ENCODE results near the gene MSRB3. TPM values are rescaled to one million over a fixed set of nuclear protein-coding genes. Genes with fewer than 3 reads are reported as not detected.

MSRB3 gene
- polyA plus RNA-seq, 1 of the 3 experiments (the other 2 are of a cell fraction), result 24.3 TPM

DNA sequence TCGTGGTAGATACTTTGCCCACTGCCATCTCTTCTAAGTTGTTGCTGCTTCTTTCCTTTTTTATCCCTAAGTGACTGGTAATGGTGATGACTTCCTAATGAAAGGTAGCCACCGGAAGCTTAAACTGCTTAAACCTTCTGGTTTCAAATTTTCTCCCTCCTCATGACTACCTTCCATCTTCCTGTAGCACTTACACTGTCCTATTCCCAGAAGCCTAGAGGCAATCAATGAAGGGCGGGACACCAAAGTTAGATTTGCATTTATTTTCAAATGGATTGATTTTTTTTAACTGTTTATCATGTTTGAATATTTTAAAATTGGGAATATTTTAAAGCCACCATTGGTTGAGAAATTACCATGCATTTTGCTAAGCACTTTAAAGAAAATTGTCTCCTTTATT lies 64.7 kb downstream of the MSRB3 start (continued):
- TF ChIP-seq ZBTB33 (IDR thresholded peaks at IDR 0.05; ENCODE audit: borderline replicate concordance, low read depth) (no peak), ELF1 (IDR thresholded peaks at IDR 0.05) (no peak)

GRCh38 chr12:65343801-65344200 lies 65.3 kb downstream of the MSRB3 start:
- no peaks in the 10 kb centered on the region for H3K9me2 ChIP-seq
- H3K4me3 ChIP-seq (ENCODE audit: low read depth in 2 of 2, low read length in 1 of 2), result no peak overlapping the region
- no peaks in the 10 kb centered on the region for H3K79me2 ChIP-seq (ENCODE audit: insufficient read depth)
- POLR2A ChIA-PET, result no interaction called here
- peaks cover 25% of the 10 kb centered on the region for H3F3A ChIP-seq (replicated peaks; ENCODE audit: insufficient read depth)
- peaks cover 0 to 20% of the 10 kb centered on the region in 2 experiments for H3K36me3 ChIP-seq (replicated peaks in 1 of 2; ENCODE audit: control insufficient read depth in 1 of 2, insufficient read depth in 2 of 2, low read length in 1 of 2)
- CTCF ChIA-PET, result no interaction called here
- H4K20me1 ChIP-seq (ENCODE audit: insufficient read depth), result no peaks in the 10 kb centered on the region
- H3K27ac ChIP-seq (ENCODE audit: low read depth in 2 of 2, low read length in 1 of 2), result no peak overlapping the region
- DNase-seq, result no peak
- no peaks in the 10 kb centered on the region for H3K27me3 ChIP-seq (ENCODE audit: insufficient read depth)
- 37% methylated on average over 1 of the region's 1 CpG for WGBS (ENCODE audit: low lambda C conversion rate)
- no peaks in the 10 kb centered on the region; the same call in 1 of the 2 replicates for H3K9me3 ChIP-seq
- no peak overlapping the region for H3K4me2 ChIP-seq
- H3K9ac ChIP-seq, result no peak overlapping the region
- TF ChIP-seq RAD21 (IDR thresholded peaks at IDR 0.05; ENCODE audit: low read length) (no peak), NFIC (IDR thresholded peaks at IDR 0.05; ENCODE audit: borderline replicate concordance) (no peak), TAF1 (IDR thresholded peaks at IDR 0.05; ENCODE audit: borderline replicate concordance, low read depth, low read length) (no peak), TCF12 (IDR thresholded peaks at IDR 0.05) (no peak), RFX5 (IDR thresholded peaks at IDR 0.05; ENCODE audit: low read length) (no peak), EP300 (IDR thresholded peaks at IDR 0.05; ENCODE audit: borderline replicate concordance in 1 of 2, low read depth in 1 of 2, low read length in 1 of 2) (no peak), RCOR1 (IDR thresholded peaks at IDR 0.05; ENCODE audit: low read length) (no peak), EZH2phosphoT487 (IDR thresholded peaks at IDR 0.05; ENCODE audit: borderline replicate concordance, low read depth) (no peak), SMC3 (IDR thresholded peaks at IDR 0.05; ENCODE audit: low read depth, low read length) (no peak), ZBTB33 (IDR thresholded peaks at IDR 0.05; ENCODE audit: borderline replicate concordance, low read depth) (no peak), REST (IDR thresholded peaks at IDR 0.05; ENCODE audit: low read depth, low read length) (no peak), JUND (IDR thresholded peaks at IDR 0.05) (no peak), SIN3A (IDR thresholded peaks at IDR 0.05; ENCODE audit: borderline replicate concordance, low read depth, low read length) (no peak), TEAD4 (IDR thresholded peaks at IDR 0.05; ENCODE audit: borderline replicate concordance, insufficient read depth) (no peak), NRF1 (IDR thresholded peaks at IDR 0.05; ENCODE audit: low read depth, low read length) (no peak), GATA2 (CRISPR knock-in tag; IDR thresholded peaks at IDR 0.05) (no peak)
- TF ChIP-seq, protein P1, sequence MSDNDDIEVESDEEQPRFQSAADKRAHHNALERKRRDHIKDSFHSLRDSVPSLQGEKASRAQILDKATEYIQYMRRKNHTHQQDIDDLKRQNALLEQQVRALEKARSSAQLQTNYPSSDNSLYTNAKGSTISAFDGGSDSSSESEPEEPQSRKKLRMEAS (IDR thresholded peaks at IDR 0.05; ENCODE audit: low read depth), result no peak
- H2AFZ ChIP-seq (ENCODE audit: low read depth), result no peak overlapping the region
- no peaks in the 10 kb centered on the region for H3K4me1 ChIP-seq (ENCODE audit: control insufficient read depth in 1 of 2, insufficient read depth in 2 of 2, low read depth in 1 of 2, low read length in 1 of 2)
